ENCODE data around the gene ADSS1. TPM values are rescaled to one million over a fixed set of nuclear protein-coding genes. Genes with fewer than 3 reads are reported as not detected.

Gene ADSS1
- total and polyA plus RNA-seq, 4 donors: 5.3 to 20.8 (median 14.1) TPM

DNA sequence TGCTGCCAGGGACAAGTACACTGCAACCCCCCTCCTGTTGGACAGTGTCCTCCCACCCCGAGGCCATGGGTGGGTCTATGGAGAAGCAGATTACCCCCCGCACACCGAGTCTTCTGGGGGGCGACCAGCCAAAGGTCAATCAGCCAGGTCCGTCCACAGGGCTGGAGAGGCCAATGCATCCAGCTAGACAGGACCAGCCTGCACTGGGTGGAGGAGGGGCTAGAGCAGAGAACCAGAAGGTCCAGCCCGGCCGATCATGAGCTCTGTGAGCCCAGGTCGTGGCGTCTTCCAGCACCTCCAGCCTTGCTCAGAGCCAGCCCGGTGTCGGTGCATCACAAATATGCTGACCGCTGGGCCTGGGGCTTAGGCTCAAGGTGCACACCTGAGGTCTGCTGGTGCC is 8.2 kb upstream of the ADSS1 start:
- Histone ChIP-seq H3K27ac (ENCODE audit: low read depth, low read length) (no peak overlapping the region), H3K9me3 (ENCODE audit: control insufficient read depth, insufficient read depth, low read length) (no peaks in the 10 kb centered on the region), H3K36me3 (ENCODE audit: control insufficient read depth, insufficient read depth, low read length) (peaks cover 80% of the 10 kb centered on the region), H3K4me3 (ENCODE audit: low read depth, low read length) (no peak overlapping the region), H3K27me3 (ENCODE audit: control insufficient read depth, insufficient read depth, low read length) (no peaks in the 10 kb centered on the region), H3K4me1 (ENCODE audit: control insufficient read depth, insufficient read depth, low read length) (peaks cover 4% of the 10 kb centered on the region)
- WGBS (ENCODE audit: insufficient coverage): 98% methylated on average over 11 of the region's 12 CpGs
- DNase-seq (ENCODE audit: low read depth in 4 of 6, low spot score in 6 of 6): no peak

DNA sequence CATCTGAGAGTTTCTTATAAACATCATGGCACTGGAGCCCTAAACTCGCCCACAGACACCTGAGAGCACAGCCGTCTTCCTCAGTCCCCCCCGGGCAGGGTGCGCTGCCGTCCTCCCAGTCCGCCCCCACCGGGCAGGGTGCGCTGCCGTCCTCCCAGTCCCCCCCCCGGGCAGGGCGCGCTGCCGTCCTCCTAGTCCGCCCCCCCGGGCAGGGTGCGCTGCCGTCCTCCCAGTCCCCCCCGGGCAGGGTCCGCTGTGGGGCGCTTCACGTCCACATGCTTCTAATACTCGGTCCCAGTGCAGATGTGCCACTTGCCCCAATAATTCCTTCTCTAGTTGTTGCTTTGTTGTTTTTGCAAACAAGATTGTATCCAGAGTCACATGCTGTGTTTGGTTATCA is 6.9 kb upstream of the ADSS1 start:
- DNase-seq (ENCODE audit: low read depth in 4 of 6, low spot score in 6 of 6): no peak
- Histone ChIP-seq H3K9me3 (ENCODE audit: control insufficient read depth, insufficient read depth, low read length) (no peaks in the 10 kb centered on the region), H3K27me3 (ENCODE audit: control insufficient read depth, insufficient read depth, low read length) (no peaks in the 10 kb centered on the region), H3K27ac (ENCODE audit: low read depth, low read length) (no peak overlapping the region), H3K4me3 (ENCODE audit: low read depth, low read length) (no peak overlapping the region), H3K36me3 (ENCODE audit: control insufficient read depth, insufficient read depth, low read length) (peaks cover 72% of the 10 kb centered on the region), H3K4me1 (ENCODE audit: control insufficient read depth, insufficient read depth, low read length) (peaks cover 4% of the 10 kb centered on the region)
- WGBS (ENCODE audit: insufficient coverage): 93% methylated on average over 4 of the region's 22 CpGs

DNA sequence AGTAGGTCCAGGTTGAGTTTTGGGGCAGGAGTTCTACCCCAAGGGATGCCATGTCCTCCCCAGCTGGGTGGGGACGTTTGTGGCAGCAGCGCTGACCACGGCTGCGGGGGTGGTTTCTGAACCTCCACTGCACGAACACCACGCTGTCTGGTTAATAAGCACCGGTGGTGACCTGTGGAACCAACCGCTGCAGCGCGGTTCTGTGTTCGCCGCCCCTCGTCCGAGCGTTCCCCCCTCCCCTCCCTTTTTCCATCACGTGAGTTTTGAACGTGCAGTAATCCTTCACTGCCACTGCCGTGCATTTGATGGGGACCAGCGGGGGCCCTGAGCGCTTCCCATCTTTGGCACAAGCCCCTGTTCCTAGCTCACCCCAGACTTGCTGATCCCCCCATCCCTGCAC is 6.4 kb upstream of the ADSS1 start:
- 45% methylated on average over 19 of the region's 20 CpGs for whole genome bisulfite sequencing (ENCODE audit: insufficient coverage)
- Histone ChIP-seq H3K4me1 (ENCODE audit: control insufficient read depth, insufficient read depth, low read length) (peaks cover 4% of the 10 kb centered on the region), H3K4me3 (ENCODE audit: low read depth, low read length) (no peak overlapping the region), H3K27me3 (ENCODE audit: control insufficient read depth, insufficient read depth, low read length) (no peaks in the 10 kb centered on the region), H3K27ac (ENCODE audit: low read depth, low read length) (no peak overlapping the region), H3K36me3 (ENCODE audit: control insufficient read depth, insufficient read depth, low read length) (peaks cover 69% of the 10 kb centered on the region), H3K9me3 (ENCODE audit: control insufficient read depth, insufficient read depth, low read length) (no peaks in the 10 kb centered on the region)
- peak in 1 of 6 donors; percentile 22 for DNase-seq (ENCODE audit: low read depth in 4 of 6, low spot score in 6 of 6)

DNA sequence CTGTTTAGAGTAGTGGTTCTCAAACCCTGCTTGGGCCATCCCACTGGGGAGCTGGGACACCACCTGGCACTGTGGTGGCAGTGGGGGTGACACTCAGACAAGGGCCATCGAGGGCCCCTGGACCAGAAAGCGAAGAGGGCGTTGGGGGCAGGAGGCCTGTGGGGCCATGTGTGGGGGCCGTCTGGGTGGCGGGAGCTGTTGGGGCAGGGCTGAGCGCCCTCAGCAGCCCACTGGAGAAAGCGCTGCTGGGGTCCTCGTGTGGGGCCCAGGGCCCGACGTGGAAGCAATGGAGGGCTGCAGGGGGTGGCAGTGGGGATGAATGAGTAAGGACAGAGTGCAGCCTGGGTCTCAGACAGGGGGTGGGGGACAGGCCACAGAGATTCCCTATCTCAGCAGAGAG is 5.9 kb upstream of the ADSS1 start:
- DNase-seq (ENCODE audit: low read depth in 4 of 6, low spot score in 6 of 6): no peak
- 63% methylated on average over 10 of the region's 10 CpGs for WGBS (ENCODE audit: insufficient coverage)
- Histone ChIP-seq H3K4me3 (ENCODE audit: low read depth, low read length) (no peak overlapping the region), H3K36me3 (ENCODE audit: control insufficient read depth, insufficient read depth, low read length) (peaks cover 64% of the 10 kb centered on the region), H3K9me3 (ENCODE audit: control insufficient read depth, insufficient read depth, low read length) (no peaks in the 10 kb centered on the region), H3K4me1 (ENCODE audit: control insufficient read depth, insufficient read depth, low read length) (peaks cover 6% of the 10 kb centered on the region), H3K27me3 (ENCODE audit: control insufficient read depth, insufficient read depth, low read length) (peaks cover under 1% of the 10 kb centered on the region), H3K27ac (ENCODE audit: low read depth, low read length) (no peak overlapping the region)

DNA sequence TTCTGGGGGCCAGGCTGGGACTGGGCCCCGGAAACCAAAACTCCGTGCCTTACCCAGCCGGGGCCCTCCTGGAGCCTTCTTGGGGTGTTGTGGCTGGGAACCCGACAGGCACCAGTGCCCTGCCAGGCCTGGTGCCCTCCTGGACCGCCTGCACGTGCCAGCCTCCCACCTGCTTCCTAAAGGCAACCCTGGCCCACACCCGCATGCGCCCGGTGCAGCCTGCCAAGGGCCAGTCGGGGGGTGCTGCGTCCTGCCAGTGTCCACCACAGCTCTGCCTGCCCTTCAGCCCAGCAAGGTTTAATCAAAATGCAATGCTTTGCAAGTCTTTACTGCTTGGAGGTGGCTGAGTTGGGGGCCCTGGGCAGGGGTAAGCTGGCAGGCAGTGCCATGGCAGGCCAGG is 5.2 kb upstream of the ADSS1 start:
- Histone ChIP-seq H3K36me3 (ENCODE audit: control insufficient read depth, insufficient read depth, low read length) (peaks cover 57% of the 10 kb centered on the region), H3K4me1 (ENCODE audit: control insufficient read depth, insufficient read depth, low read length) (peaks cover 12% of the 10 kb centered on the region), H3K27ac (ENCODE audit: low read depth, low read length) (no peak overlapping the region), H3K27me3 (ENCODE audit: control insufficient read depth, insufficient read depth, low read length) (peaks cover 3% of the 10 kb centered on the region), H3K4me3 (ENCODE audit: low read depth, low read length) (no peak overlapping the region), H3K9me3 (ENCODE audit: control insufficient read depth, insufficient read depth, low read length) (no peaks in the 10 kb centered on the region)
- 92% methylated on average over 11 of the region's 11 CpGs for WGBS (ENCODE audit: insufficient coverage)
- no peak for DNase-seq (ENCODE audit: low read depth in 4 of 6, low spot score in 6 of 6)

DNA sequence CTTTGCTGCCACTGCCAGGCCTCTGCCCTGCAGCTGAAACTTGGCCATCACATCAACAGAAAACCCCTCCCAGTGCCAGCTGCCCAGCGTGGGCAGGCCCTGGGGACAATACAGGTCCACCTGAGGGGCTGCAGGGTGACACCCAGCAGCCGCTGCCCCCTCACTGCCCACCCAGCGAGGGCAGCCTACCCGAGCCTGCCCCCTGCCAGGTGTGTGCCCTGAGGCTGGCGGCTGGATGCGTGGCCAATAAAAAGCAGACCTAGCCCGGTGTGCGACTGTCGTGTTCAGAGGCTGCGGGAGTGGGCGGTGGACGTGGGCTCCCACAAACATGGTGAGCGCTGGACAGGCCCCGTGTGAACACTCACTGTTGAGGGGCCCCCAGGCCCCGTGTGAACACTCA is 4.7 kb upstream of the ADSS1 start:
- no peak overlapping the region for H3K4me3 ChIP-seq (ENCODE audit: low read depth, low read length)

DNA sequence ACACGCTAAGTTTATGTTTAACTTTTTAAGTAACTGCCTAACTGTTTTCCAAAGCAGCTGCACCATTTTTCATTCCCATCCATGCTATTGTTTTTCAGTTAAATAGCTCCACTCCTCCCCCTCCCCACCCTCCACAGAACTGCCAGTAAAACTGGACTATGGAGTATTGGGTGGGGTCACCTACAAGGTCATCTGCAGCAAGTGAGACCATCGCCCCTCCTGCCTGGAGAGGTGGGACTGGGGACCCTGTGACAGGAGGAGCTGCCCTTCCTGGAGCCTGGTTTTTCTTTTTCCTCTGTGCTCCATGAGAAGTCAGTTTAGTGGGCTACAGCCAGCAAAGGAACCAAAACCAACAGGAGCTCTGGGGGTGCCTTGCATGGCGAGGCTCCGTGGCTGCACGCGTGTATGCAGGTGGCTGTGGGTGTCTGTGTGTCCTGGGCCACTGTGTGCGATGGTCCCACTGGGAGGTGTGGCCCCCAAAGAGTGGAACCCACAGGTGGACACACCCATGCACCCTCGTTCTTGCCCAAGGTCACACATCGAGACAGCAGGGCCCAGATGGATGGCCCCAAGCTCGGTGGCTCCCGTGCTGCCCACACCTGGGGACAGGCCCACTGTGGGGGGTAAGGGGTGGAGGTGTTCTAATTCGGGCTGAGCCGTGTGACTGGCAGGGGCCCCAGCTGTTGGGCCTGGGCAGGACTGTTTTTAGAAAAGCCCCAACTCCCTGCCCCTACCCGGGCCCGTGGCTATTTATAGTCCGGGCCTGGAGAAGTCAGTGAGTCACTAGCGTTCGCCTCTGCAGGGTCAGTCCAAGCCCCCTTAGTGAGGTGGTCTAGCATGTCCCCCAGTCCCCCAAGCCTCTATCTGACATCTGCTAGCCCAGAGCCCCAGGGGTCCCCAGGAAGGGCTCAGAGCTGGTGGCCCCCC is 2.3 kb upstream of the ADSS1 start:
- Histone ChIP-seq H3K9me3 (ENCODE audit: control insufficient read depth, insufficient read depth, low read length) (no peaks in the 10 kb centered on the region), H3K4me1 (ENCODE audit: control insufficient read depth, insufficient read depth, low read length) (peaks cover 33% of the 10 kb centered on the region)
- 87% methylated on average over 12 of the region's 18 CpGs for WGBS (ENCODE audit: insufficient coverage)

More for the DNA sequence above, 4.7 kb upstream of the ADSS1 start:
- peaks cover 3% of the 10 kb centered on the region for H3K27me3 ChIP-seq (ENCODE audit: control insufficient read depth, insufficient read depth, low read length)
- H3K27ac ChIP-seq (ENCODE audit: low read depth, low read length): no peak overlapping the region
- peaks cover 14% of the 10 kb centered on the region for H3K4me1 ChIP-seq (ENCODE audit: control insufficient read depth, insufficient read depth, low read length)
- peaks cover 52% of the 10 kb centered on the region for H3K36me3 ChIP-seq (ENCODE audit: control insufficient read depth, insufficient read depth, low read length)
- WGBS (ENCODE audit: insufficient coverage): 90% methylated on average over 15 of the region's 15 CpGs
- no peak for DNase-seq (ENCODE audit: low read depth in 4 of 6, low spot score in 6 of 6)
- no peaks in the 10 kb centered on the region for H3K9me3 ChIP-seq (ENCODE audit: control insufficient read depth, insufficient read depth, low read length)

DNA sequence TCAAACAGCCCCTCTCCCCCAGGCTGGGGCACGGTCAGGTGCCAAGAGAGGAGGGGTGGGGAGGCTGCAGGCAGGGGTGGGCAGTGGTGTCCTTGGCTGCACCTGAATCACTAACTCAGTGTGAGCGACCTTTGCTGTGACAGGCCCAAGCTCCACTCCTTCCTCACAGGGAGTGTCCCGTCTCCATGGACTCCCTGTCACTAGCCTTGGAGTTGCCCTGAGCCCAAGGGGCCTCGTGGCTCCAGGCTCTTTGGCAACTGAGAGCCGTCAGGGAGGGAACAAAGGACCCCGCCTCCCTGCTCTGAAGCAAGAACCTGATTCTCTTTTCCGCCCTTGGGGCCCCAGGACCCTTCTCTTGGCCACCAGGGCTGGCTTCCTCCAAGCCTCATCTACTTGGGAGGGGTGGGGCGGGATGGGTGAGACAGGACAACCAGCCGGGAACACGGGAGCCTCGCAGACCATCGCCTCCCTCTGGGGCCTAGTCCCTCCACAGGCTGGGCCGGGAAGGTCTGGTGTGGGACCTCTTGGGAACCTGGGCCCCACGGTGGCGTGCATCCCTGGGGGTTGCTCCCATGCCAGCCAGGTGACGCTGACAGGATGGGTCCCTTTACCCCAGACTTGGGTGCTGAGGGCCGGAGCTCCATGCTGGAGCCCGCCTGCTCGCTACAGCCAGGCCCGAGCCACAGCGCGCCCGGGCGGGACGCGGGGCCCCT is 935 bp upstream of the ADSS1 start:
- no peaks in the 10 kb centered on the region for H3K9me3 ChIP-seq (ENCODE audit: control insufficient read depth, insufficient read depth, low read length)
- H3K27ac ChIP-seq (ENCODE audit: low read depth, low read length): no peak overlapping the region
- peaks cover 3% of the 10 kb centered on the region for H3K27me3 ChIP-seq (ENCODE audit: control insufficient read depth, insufficient read depth, low read length)
- H3K36me3 ChIP-seq (ENCODE audit: control insufficient read depth, insufficient read depth, low read length): peaks cover 30% of the 10 kb centered on the region
- H3K4me3 ChIP-seq (ENCODE audit: low read depth, low read length): no peak overlapping the region
- WGBS (ENCODE audit: insufficient coverage): 50% methylated on average over 26 of the region's 26 CpGs
- H3K4me1 ChIP-seq (ENCODE audit: control insufficient read depth, insufficient read depth, low read length): peaks cover 33% of the 10 kb centered on the region
- DNase-seq (ENCODE audit: low read depth in 4 of 6, low spot score in 6 of 6): no peak

More for the DNA sequence above, 2.3 kb upstream of the ADSS1 start:
- Histone ChIP-seq H3K36me3 (ENCODE audit: control insufficient read depth, insufficient read depth, low read length) (peaks cover 34% of the 10 kb centered on the region), H3K27me3 (ENCODE audit: control insufficient read depth, insufficient read depth, low read length) (peaks cover 3% of the 10 kb centered on the region), H3K4me3 (ENCODE audit: low read depth, low read length) (no peak overlapping the region), H3K27ac (ENCODE audit: low read depth, low read length) (no peak overlapping the region)
- DNase-seq (ENCODE audit: low read depth in 4 of 6, low spot score in 6 of 6): no peak

DNA sequence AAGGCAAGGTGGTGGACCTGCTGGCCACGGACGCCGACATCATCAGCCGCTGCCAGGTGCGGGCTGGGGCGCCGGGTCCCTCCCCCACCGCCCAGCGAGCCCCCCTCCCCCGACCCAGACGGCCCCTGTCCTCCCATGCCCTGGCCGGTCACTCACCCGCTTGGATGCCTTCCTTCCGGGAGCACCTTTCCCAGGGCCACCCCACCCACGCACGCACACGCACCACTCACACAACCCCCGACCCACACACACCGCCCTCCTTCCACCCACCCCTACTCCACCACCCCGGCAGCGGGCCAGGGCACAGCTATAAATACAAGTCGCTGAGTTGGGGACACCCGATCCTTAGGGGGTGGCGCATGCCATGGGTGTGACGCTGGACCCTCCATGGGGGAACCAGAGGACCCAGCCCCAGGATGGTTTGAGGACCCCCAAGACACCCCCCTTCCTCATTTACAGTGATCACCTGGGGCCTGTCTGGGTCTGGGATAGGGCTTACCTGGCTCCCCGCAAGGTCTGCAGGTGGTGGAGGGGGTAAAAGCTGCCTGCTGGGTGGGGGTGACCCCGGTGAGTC is 465 bp downstream of the ADSS1 start:
- peak in 2 of 6 donors; percentile 13 to 41 for DNase-seq (ENCODE audit: low read depth in 4 of 6, low spot score in 6 of 6)
- Histone ChIP-seq H3K27me3 (ENCODE audit: control insufficient read depth, insufficient read depth, low read length) (peaks cover 3% of the 10 kb centered on the region), H3K36me3 (ENCODE audit: control insufficient read depth, insufficient read depth, low read length) (peaks cover 16% of the 10 kb centered on the region), H3K27ac (ENCODE audit: low read depth, low read length) (no peak overlapping the region), H3K4me3 (ENCODE audit: low read depth, low read length) (peak overlapping the region; percentile 36), H3K9me3 (ENCODE audit: control insufficient read depth, insufficient read depth, low read length) (no peaks in the 10 kb centered on the region), H3K4me1 (ENCODE audit: control insufficient read depth, insufficient read depth, low read length) (peaks cover 29% of the 10 kb centered on the region)
- WGBS (ENCODE audit: insufficient coverage): 7% methylated on average over 22 of the region's 27 CpGs

Measured in spinal cord (tissue), 10 donors.